IMR-90 (cell line): Measurements from ENCODE around the gene EIF2B2. TPM values are rescaled to one million over a fixed set of nuclear protein-coding genes. Genes with fewer than 3 reads are reported as not detected.
A peak's percentile ranks its signal among the peaks of the same experiment; 100 is the strongest.

ENCODE experiments used
- ATAC-seq: fragments of 200-7000 bp; cut with Tn5 transposase; 2 replicates; pipeline ENCODE4 v1.9.1; 2020; ENCODE audit warnings: low read depth, mild to moderate bottlenecking, moderate library complexity
- BruUV-seq: library from RNA; stranded (reverse); fragments of 400-500 nt; replicated peaks from 2 replicates; lab custom pipeline; 2021; lab: Mats Ljungman, UMichigan
- CTCF ChIA-PET: fragments of 300-600 bp; formaldehyde crosslinking; extraction: SDS; loops from one replicate; lab custom pipeline; 2021; ENCODE audit warnings: antibody characterized with exemption; lab: Yijun Ruan, JAX
- POLR2A ChIA-PET: fragments of 300-600 bp; sonication (Branson Sonifier 250); formaldehyde crosslinking; loops from one replicate; lab custom pipeline; 2022; ENCODE audit warnings: antibody characterized with exemption; ENCODE audit not compliant: unreplicated experiment; lab: Charles Lee
- DNase-seq: peaks from one replicate; pipeline ENCODE4 v3.0.0; 2013
- H2AFZ ChIP-seq: replicated peaks from 2 replicates; pipeline ENCODE3; 2013; ENCODE audit warnings: low read length, mild to moderate bottlenecking; ENCODE audit not compliant: poor library complexity
- H2AK5ac ChIP-seq: 2 replicates; pipeline ENCODE4 v1.6.1; 2013; ENCODE audit warnings: low read depth, low read length, inconsistent platforms
- H2AK9ac ChIP-seq: replicated peaks from 2 replicates; pipeline ENCODE3; 2013; ENCODE audit warnings: mild to moderate bottlenecking, low read depth, low read length, moderate library complexity; ENCODE audit not compliant: poor library complexity
- H2BK120ac ChIP-seq: 2 replicates; pipeline ENCODE4 v1.6.1; 2013; ENCODE audit warnings: low read depth, low read length, inconsistent platforms
- H2BK15ac ChIP-seq: 3 replicates; pipeline ENCODE4 v1.6.1; 2013; ENCODE audit warnings: low read depth, low read length, inconsistent platforms
- H2BK20ac ChIP-seq: 2 replicates; pipeline ENCODE4 v1.6.1; 2013; ENCODE audit warnings: low read depth, mild to moderate bottlenecking, inconsistent platforms, low read length, moderate library complexity
- H2BK5ac ChIP-seq: 2 replicates; pipeline ENCODE4 v1.6.1; 2013; ENCODE audit warnings: mild to moderate bottlenecking, low read depth, low read length, inconsistent platforms; ENCODE audit not compliant: poor library complexity, severe bottlenecking
- H3K14ac ChIP-seq: replicated peaks from 2 replicates; pipeline ENCODE4 v1.6.1; 2013; ENCODE audit warnings: low read depth, low read length, inconsistent platforms
- H3K18ac ChIP-seq: 2 replicates; pipeline ENCODE4 v1.6.1; 2013; ENCODE audit warnings: low read depth, low read length, control low read depth
- H3K23ac ChIP-seq: 2 replicates; pipeline ENCODE4 v1.6.1; 2013; ENCODE audit warnings: low read depth, low read length, inconsistent platforms
- H3K27ac ChIP-seq: 2 replicates; pipeline ENCODE4 v1.5.1; 2013; ENCODE audit warnings: mild to moderate bottlenecking, control low read depth, low read length; ENCODE audit not compliant: insufficient read depth
- H3K27me3 ChIP-seq: 2 replicates; pipeline ENCODE4 v1.6.1; 2013; ENCODE audit warnings: low read length; ENCODE audit not compliant: control insufficient read depth, insufficient read depth
- H3K36me3 ChIP-seq: 2 replicates; pipeline ENCODE4 v1.6.1; 2013; ENCODE audit warnings: low read length, mixed read lengths; ENCODE audit not compliant: control insufficient read depth, insufficient read depth
- H3K4ac ChIP-seq: 2 replicates; pipeline ENCODE4 v1.6.1; 2013; ENCODE audit warnings: low read depth, low read length, inconsistent platforms
- H3K4me1 ChIP-seq: 2 replicates; pipeline ENCODE4 v1.6.1; 2013; ENCODE audit warnings: low read length, mixed read lengths; ENCODE audit not compliant: control insufficient read depth, insufficient read depth
- H3K4me2 ChIP-seq: 2 replicates; pipeline ENCODE4 v1.6.1; 2013; ENCODE audit warnings: low read depth, mild to moderate bottlenecking, control low read depth, low read length, moderate library complexity
- H3K4me3 ChIP-seq: 2 replicates; pipeline ENCODE4 v1.5.1; 2013; ENCODE audit warnings: low read depth, mild to moderate bottlenecking, control low read depth, low read length, moderate library complexity; ENCODE audit not compliant: insufficient read depth
- H3K56ac ChIP-seq: 2 replicates; pipeline ENCODE4 v1.6.1; 2013; ENCODE audit warnings: low read length, inconsistent platforms; ENCODE audit not compliant: insufficient read depth; ENCODE audit errors: extremely low read depth
- H3K79me1 ChIP-seq, 2 experiments: 2 replicates each; pipeline ENCODE4 v1.6.1; 2013; ENCODE audit warnings: low read length in 2 of 2, inconsistent platforms in 1 of 2, low read depth in 1 of 2
- H3K9ac ChIP-seq: 2 replicates; pipeline ENCODE4 v1.6.1; 2013; ENCODE audit warnings: low read depth, low read length, control low read depth
- H3K9me1 ChIP-seq: 2 replicates; pipeline ENCODE4 v1.6.1; 2013; ENCODE audit warnings: low read length, inconsistent platforms; ENCODE audit not compliant: insufficient read depth
- H3K9me3 ChIP-seq: 2 replicates; pipeline ENCODE4 v1.6.1; 2013; ENCODE audit warnings: low read length; ENCODE audit not compliant: control insufficient read depth, insufficient read depth
- H4K20me1 ChIP-seq: 2 replicates; pipeline ENCODE4 v1.6.1; 2013; ENCODE audit warnings: low read length, inconsistent platforms; ENCODE audit not compliant: insufficient read depth
- H4K5ac ChIP-seq: 2 replicates; pipeline ENCODE4 v1.6.1; 2013; ENCODE audit warnings: mild to moderate bottlenecking, low read depth, low read length, control low read depth
- H4K8ac ChIP-seq, 2 experiments: 2 replicates each; pipeline ENCODE4 v1.6.1; 2013; ENCODE audit warnings: low read depth in 2 of 2, low read length in 2 of 2, control low read depth in 1 of 2, inconsistent platforms in 1 of 2
- H4K91ac ChIP-seq: 2 replicates; pipeline ENCODE4 v1.6.1; 2013; ENCODE audit warnings: low read depth, low read length, inconsistent platforms; ENCODE audit not compliant: insufficient read depth
- CEBPB ChIP-seq: IDR thresholded peaks from 2 replicates; pipeline ENCODE4 v1.6.1; 2012; ENCODE audit warnings: low read depth, low read length, improper control_type of control experiment
- WGBS, 2 experiments: methylation state at CpG; one replicate each; pipeline versions ENCODE4 v1.1.5 to v1.1.7; 2013; ENCODE audit warnings: missing lambda C conversion rate in 2 of 2; ENCODE audit not compliant: insufficient read length in 1 of 2; ENCODE audit errors: extremely low coverage in 2 of 2; 5-methylcytosine and 5-hydroxymethylcytosine counted together
- dilution Hi-C: fragments of 300-500 bp; cut with HindIII; formaldehyde crosslinking; loops from one replicate; pipeline ENCODE4 v1.14.3; 2018; ENCODE audit warnings: low sequenced_read_pairs; ENCODE audit not compliant: unreplicated experiment
- in situ Hi-C: fragments of 300-500 bp; cut with MboI; formaldehyde crosslinking; loops from 3 replicates; pipeline ENCODE4 v1.14.3; 2019; ENCODE audit warnings: low sequenced_read_pairs, inconsistent platforms, mixed read lengths
- intact Hi-C: fragments of 100-400 bp; cut with micrococcal nuclease; formaldehyde crosslinking; loops from 2 replicates; pipeline ENCODE4 v1.10.0; 2022
- polyA plus RNA-seq, 3 experiments: library from polyadenylated mRNA; depleted of rRNA; stranded (reverse); fragments of >200 nt; gene quantifications; 2 replicates each; pipeline ENCODE4 v1.2.3, GENCODE V29; 2012; ENCODE audit warnings: low replicate concordance in 1 of 3
- total RNA-seq: library from RNA; depleted of rRNA; stranded (reverse); fragments of >200 nt; gene quantifications from 2 replicates; pipeline ENCODE4 v1.2.3, GENCODE V29; 2012
- TF ChIP-seq, protein P1 (sequence below): conservative IDR thresholded peaks from 2 replicates; pipeline ENCODE4 v1.5.1; 2012; ENCODE audit warnings: mild to moderate bottlenecking, low read depth, low read length, improper control_type of control experiment

EIF2B2 gene
- total and polyA plus RNA-seq, 2 of the 4 experiments (the other 2 are of a cell fraction) = 63.6 to 70.1 TPM

DNA sequence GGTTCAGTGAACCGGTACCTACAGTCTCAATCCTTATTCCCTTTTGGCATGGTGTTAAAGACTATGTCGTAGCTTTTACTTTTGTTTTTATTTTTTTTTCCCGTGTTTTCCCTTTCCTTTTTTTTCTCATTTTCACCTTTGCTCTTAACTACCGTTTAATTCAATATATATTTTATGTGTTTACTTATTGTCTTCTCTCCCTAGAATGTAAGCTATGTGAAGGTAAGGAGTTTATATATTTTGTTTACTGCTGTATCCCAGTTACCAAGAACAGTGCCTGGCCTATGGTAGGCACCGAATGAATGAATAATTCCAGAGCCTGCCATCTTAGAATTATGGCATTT, 48.8 kb downstream of the EIF2B2 start:
- Histone ChIP-seq H3K4ac (0 out of 2 replicates have a peak overlapping the region, but pooled peaks have one; percentile 56), H2AK9ac (no peak overlapping the region), H4K8ac (peak overlapping the region; percentile 40 to 95; a peak in 3 of 4 replicates), H3K79me1 (peaks cover 8 to 27% of the 10 kb centered on the region in 2 experiments; a peak in 3 of 4 replicates), H4K91ac (no peak overlapping the region), H3K56ac (no peak overlapping the region), H2BK5ac (no peak overlapping the region), H4K20me1 (no peaks in the 10 kb centered on the region), H3K36me3 (no peaks in the 10 kb centered on the region), H3K4me3 (peak overlapping the region; percentile 68), H2BK120ac (no peak overlapping the region), H3K4me1 (peaks cover 6% of the 10 kb centered on the region; the same call in 1 of the 2 replicates), H3K18ac (no peak overlapping the region), H3K27ac (no peak overlapping the region), H2BK20ac (no peak overlapping the region), H2BK15ac (no peak overlapping the region), H2AFZ (peak overlapping the region; percentile 90), H3K23ac (no peak overlapping the region), H3K4me2 (peak overlapping the region; percentile 63), H3K27me3 (no peaks in the 10 kb centered on the region), H2AK5ac (no peak overlapping the region), H3K9ac (peak overlapping the region; percentile 84; the same call in 1 of the 2 replicates), H3K14ac (no peak overlapping the region), H3K9me3 (no peaks in the 10 kb centered on the region), H4K5ac (peak overlapping the region; percentile 92), H3K9me1 (peaks cover 2% of the 10 kb centered on the region)
- dilution Hi-C loops (no loop called here), intact Hi-C loops (no loop called here), in situ Hi-C loops (no loop called here)
- DNase-seq = no peak
- peak; percentile 26; the same call in 1 of the 2 replicates for TF ChIP-seq CEBPB
- TF ChIP-seq, protein P1, sequence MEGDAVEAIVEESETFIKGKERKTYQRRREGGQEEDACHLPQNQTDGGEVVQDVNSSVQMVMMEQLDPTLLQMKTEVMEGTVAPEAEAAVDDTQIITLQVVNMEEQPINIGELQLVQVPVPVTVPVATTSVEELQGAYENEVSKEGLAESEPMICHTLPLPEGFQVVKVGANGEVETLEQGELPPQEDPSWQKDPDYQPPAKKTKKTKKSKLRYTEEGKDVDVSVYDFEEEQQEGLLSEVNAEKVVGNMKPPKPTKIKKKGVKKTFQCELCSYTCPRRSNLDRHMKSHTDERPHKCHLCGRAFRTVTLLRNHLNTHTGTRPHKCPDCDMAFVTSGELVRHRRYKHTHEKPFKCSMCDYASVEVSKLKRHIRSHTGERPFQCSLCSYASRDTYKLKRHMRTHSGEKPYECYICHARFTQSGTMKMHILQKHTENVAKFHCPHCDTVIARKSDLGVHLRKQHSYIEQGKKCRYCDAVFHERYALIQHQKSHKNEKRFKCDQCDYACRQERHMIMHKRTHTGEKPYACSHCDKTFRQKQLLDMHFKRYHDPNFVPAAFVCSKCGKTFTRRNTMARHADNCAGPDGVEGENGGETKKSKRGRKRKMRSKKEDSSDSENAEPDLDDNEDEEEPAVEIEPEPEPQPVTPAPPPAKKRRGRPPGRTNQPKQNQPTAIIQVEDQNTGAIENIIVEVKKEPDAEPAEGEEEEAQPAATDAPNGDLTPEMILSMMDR = no peak
- BruUV-seq = no TSS peak
- WGBS, 2 experiments = no CpG with 5 or more reads among the region's 5 CpGs
- ATAC-seq = no peak
- CTCF ChIA-PET = interaction anchor here (0.5 kb wide), 1 partner anchor 17 kb away, joined by 4 read pairs; no protein-coding TSS in a partner anchor
- POLR2A ChIA-PET = interaction anchor here (0.6 kb wide), 1 partner anchor 14 kb away, joined by 3 read pairs; no protein-coding TSS in a partner anchor
